Gastroesophageal sphincter (tissue), 3 donors: ENCODE results near the gene GRM7.

Source experiments
- CTCF ChIP-seq, 4 experiments: fragments of 200-600 bp in 2 of 4; fragments of 450-650 bp in 2 of 4; sonication (generic) in 1 of 4; IDR thresholded peaks; one replicate each; pipeline ENCODE4 v1.5.1; 2017 to 2019; ENCODE audit warnings: antibody characterized with exemption in 4 of 4, mild to moderate bottlenecking in 2 of 4, moderate library complexity in 2 of 4
- POLR2A ChIP-seq, 2 donors: fragments of 450-650 bp; IDR thresholded peaks; one replicate each; pipeline ENCODE4 v1.6.1; 2017; ENCODE audit warnings: antibody characterized with exemption in 2 of 2, mild to moderate bottlenecking in 2 of 2, moderate library complexity in 1 of 2

GRCh38 chr3:7789324-7789723 lies 928.4 kb downstream of the GRM7 start:
- TF ChIP-seq CTCF (IDR thresholded peaks at IDR 0.05) (no peak), POLR2A (IDR thresholded peaks at IDR 0.05) (no peak)
